MG63 (cell line): ENCODE measurements around the gene OR6N1. TPM values are rescaled to one million over a fixed set of nuclear protein-coding genes. Genes with fewer than 3 reads are reported as not detected.

Experiments used
- DNase-seq: peaks from one replicate; pipeline ENCODE4 v3.0.0-alpha.2; 2020
- H3K27me3 ChIP-seq: fragments of 250-450 bp; sonication (Bioruptor Pico); 2 replicates; pipeline ENCODE4 v1.5.1; 2020; ENCODE audit warnings: mild to moderate bottlenecking, moderate library complexity
- H3K36me3 ChIP-seq: fragments of 250-450 bp; sonication (Bioruptor Pico); 2 replicates; pipeline ENCODE4 v1.5.1; 2020; ENCODE audit warnings: mild to moderate bottlenecking, moderate library complexity
- H3K4me3 ChIP-seq: fragments of 250-450 bp; sonication (Bioruptor Pico); 2 replicates; pipeline ENCODE4 v1.5.1; 2020; ENCODE audit warnings: mild to moderate bottlenecking, moderate library complexity
- H3K9me3 ChIP-seq: fragments of 250-450 bp; sonication (Bioruptor Pico); 2 replicates; pipeline ENCODE4 v1.5.1; 2020; ENCODE audit warnings: mild to moderate bottlenecking, moderate library complexity
- total RNA-seq: library from RNA; depleted of rRNA; stranded (reverse); fragments of >200 nt; shearing (Covaris generic); gene quantifications from 2 replicates; pipeline ENCODE4 v1.2.3, GENCODE V29; 2014; ENCODE audit warnings: low replicate concordance

Gene OR6N1
- total RNA-seq, 1 experiment from 2014 or later, result not detected

GRCh38 chr1:158798531-158798930, 26.5 kb upstream of the OR6N1 start:
- Histone ChIP-seq H3K9me3 (no peaks in the 10 kb centered on the region), H3K36me3 (no peaks in the 10 kb centered on the region), H3K4me3 (no peak overlapping the region), H3K27me3 (peaks cover 3% of the 10 kb centered on the region; the same call in 1 of the 2 replicates)
- no peak for DNase-seq

GRCh38 chr1:158794247-158794646, 22.3 kb upstream of the OR6N1 start:
- DNase-seq, result no peak

DNA sequence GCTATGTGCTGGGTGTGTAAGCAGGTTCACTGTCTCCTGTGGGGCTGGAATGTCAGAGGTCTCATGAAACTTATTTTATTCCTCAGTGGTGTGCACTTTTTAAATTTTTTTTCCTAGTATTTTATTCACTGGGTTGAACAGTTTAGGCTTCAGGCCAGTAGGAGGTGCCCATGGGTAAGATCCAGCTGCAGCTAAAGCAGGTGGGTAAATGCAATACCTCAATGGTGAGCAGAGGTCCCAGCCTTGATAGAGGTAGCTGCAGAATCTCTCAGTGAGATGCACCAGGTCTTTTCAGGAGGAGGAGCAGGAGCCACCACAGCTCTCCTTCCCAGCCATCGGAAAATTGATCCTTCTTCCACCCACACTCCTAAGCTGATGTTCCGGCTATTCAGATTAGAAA, 21.6 kb upstream of the OR6N1 start:
- no peak for DNase-seq
- H3K9me3 ChIP-seq, result no peaks in the 10 kb centered on the region
- H3K27me3 ChIP-seq, result no peaks in the 10 kb centered on the region
- no peak overlapping the region for H3K4me3 ChIP-seq
- no peaks in the 10 kb centered on the region for H3K36me3 ChIP-seq

More at GRCh38 chr1:158794247-158794646, 22.3 kb upstream of the OR6N1 start:
- H3K36me3 ChIP-seq, result no peaks in the 10 kb centered on the region
- H3K4me3 ChIP-seq, result no peak overlapping the region
- H3K27me3 ChIP-seq, result no peaks in the 10 kb centered on the region; the same call in 1 of the 2 replicates
- H3K9me3 ChIP-seq, result no peaks in the 10 kb centered on the region

- Histone ChIP-seq H3K36me3 (no peaks in the 10 kb centered on the region), H3K9me3 (no peaks in the 10 kb centered on the region), H3K27me3 (peaks cover 2% of the 10 kb centered on the region; the same call in 1 of the 2 replicates), H3K4me3 (no peak within 1 kb of the TSS)
- no peak for DNase-seq
Observed at GRCh38 chr1:158781104-158781503, 9.1 kb upstream of the OR6N1 start, which contains the start of gene OR6N2. Gene OR6N2 (minus strand): TSS chr1:158781204. CDS start chr1:158777635, 3,569 bp downstream.

- Histone ChIP-seq H3K4me3 (no peak within 1 kb of the TSS), H3K36me3 (no peaks in the 10 kb centered on the region), H3K9me3 (no peaks in the 10 kb centered on the region), H3K27me3 (no peaks in the 10 kb centered on the region; the same call in 1 of the 2 replicates)
- no peak for DNase-seq
Observed at GRCh38 chr1:158754420-158754819, 17.6 kb downstream of the OR6N1 start, which contains the start of gene OR6K6. Gene OR6K6 (plus strand): TSS chr1:158754720. CDS start chr1:158754888, 168 bp downstream.

- Histone ChIP-seq H3K4me3 (no peak overlapping the region), H3K9me3 (no peaks in the 10 kb centered on the region), H3K27me3 (no peaks in the 10 kb centered on the region; the same call in 1 of the 2 replicates), H3K36me3 (no peaks in the 10 kb centered on the region)
- DNase-seq, result no peak
Observed at GRCh38 chr1:158752155-158752712, 19.8 kb downstream of the OR6N1 start.

DNA sequence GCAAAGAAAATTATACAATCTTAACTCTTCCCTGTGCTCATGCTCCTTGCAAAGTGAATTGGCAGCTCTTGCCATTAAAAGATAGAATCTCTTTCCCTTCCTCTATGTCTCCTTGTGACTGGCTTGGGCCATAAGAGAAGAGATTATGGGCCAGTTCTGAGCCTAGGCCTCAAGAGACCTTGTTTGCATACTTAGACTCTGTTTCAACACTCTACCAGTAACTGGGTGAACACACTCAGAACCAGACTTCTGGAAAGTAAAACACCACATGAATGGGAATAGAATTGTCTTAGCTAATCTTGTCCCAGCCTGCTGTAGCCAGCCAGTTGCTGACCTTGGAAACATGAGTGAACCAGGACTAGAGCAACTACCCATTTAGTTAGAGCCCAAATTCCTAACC, 36.1 kb downstream of the OR6N1 start:
- no peaks in the 10 kb centered on the region for H3K9me3 ChIP-seq

GRCh38 chr1:158732524-158732923, 39.5 kb downstream of the OR6N1 start:
- DNase-seq, result no peak
- Histone ChIP-seq H3K4me3 (no peak overlapping the region), H3K9me3 (no peaks in the 10 kb centered on the region), H3K27me3 (peaks cover 3% of the 10 kb centered on the region; the same call in 1 of the 2 replicates), H3K36me3 (no peaks in the 10 kb centered on the region)

More for the DNA sequence above, 36.1 kb downstream of the OR6N1 start:
- Histone ChIP-seq H3K4me3 (no peak overlapping the region), H3K36me3 (no peaks in the 10 kb centered on the region), H3K27me3 (0 out of 2 replicates have a peak, but pooled peaks cover 2% of the 10 kb centered on the region)
- DNase-seq, result no peak

DNA sequence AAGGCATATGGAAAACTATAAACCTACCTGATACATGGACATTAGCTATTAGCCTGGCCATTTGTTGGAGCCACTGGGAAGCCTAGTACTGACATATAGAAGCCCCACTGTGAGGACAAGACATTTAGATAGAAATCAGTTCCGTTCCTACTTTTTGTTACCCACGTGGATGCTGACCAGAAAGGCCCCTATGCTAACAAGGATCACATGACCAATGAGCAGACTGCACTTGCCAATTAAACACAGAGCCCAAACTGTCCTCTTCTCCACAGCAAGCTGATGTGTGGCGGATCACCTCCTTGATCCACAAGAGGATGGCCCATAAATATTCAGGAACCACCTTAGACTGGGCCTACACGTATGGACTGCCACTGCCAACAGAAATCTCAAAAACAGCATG, 40.3 kb downstream of the OR6N1 start:
- no peaks in the 10 kb centered on the region for H3K36me3 ChIP-seq

DNA sequence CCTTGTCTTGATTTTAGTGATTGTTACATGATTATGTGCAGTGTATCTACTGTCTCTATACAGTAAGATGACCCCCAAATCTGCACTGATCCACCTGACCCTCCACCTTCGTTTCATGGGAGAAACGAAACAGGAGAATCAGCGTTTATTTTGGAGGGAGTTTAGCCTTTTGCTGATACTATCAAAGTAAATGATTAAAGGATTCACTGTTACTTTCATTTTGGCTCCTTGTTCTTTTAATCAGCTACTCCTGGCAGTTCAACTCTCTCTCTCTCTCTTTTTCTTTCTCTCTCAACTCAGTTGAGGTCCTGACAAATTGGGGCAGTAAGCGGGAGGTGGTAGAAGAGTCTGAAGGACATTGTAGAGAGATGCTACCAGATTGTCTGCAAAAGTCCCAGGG, 41.5 kb downstream of the OR6N1 start:
- Histone ChIP-seq H3K4me3 (no peak overlapping the region), H3K36me3 (no peaks in the 10 kb centered on the region), H3K9me3 (no peaks in the 10 kb centered on the region), H3K27me3 (peaks cover 8% of the 10 kb centered on the region)
- no peak for DNase-seq

More for the DNA sequence above, 40.3 kb downstream of the OR6N1 start:
- H3K9me3 ChIP-seq, result no peaks in the 10 kb centered on the region
- H3K4me3 ChIP-seq, result no peak overlapping the region
- peaks cover 3% of the 10 kb centered on the region; the same call in 1 of the 2 replicates for H3K27me3 ChIP-seq
- DNase-seq, result no peak

GRCh38 chr1:158728510-158729225, 43.3 kb downstream of the OR6N1 start:
- Histone ChIP-seq H3K36me3 (no peaks in the 10 kb centered on the region), H3K9me3 (no peaks in the 10 kb centered on the region), H3K27me3 (peaks cover 13% of the 10 kb centered on the region), H3K4me3 (no peak overlapping the region)
- DNase-seq, result no peak

DNA sequence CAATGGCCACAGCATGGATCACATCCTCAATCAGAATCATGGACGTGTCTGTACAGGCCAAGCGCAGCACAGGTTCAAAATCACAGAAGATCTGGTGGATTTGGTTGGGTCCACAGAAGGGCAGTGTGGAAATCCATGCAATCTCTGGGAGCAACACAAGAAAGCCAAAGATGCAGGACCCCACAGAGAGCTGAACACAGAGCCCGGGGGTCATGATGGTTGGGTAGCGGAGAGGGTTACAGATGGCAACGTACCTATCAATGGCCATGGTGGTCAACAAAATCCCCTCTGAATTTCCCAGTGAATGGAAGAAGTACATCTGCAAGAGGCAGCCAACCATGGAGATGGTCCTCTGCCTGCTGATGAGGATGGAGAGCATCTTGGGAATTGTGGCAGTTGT, 47.6 kb downstream of the OR6N1 start:
- no peaks in the 10 kb centered on the region for H3K9me3 ChIP-seq
- no peaks in the 10 kb centered on the region for H3K36me3 ChIP-seq
- no peak overlapping the region for H3K4me3 ChIP-seq
- H3K27me3 ChIP-seq, result peaks cover 13% of the 10 kb centered on the region
- DNase-seq, result no peak

- H3K9me3 ChIP-seq, result no peaks in the 10 kb centered on the region
- no peak for DNase-seq
- peaks cover 6% of the 10 kb centered on the region; the same call in 1 of the 2 replicates for H3K27me3 ChIP-seq
- no peak within 1 kb of the TSS for H3K4me3 ChIP-seq
- no peaks in the 10 kb centered on the region for H3K36me3 ChIP-seq
Observed at GRCh38 chr1:158720620-158721019, 51.4 kb downstream of the OR6N1 start, which contains the start of gene OR6K3. Gene OR6K3 (minus strand): TSS chr1:158720720. CDS start chr1:158718115, 2,605 bp downstream.

DNA sequence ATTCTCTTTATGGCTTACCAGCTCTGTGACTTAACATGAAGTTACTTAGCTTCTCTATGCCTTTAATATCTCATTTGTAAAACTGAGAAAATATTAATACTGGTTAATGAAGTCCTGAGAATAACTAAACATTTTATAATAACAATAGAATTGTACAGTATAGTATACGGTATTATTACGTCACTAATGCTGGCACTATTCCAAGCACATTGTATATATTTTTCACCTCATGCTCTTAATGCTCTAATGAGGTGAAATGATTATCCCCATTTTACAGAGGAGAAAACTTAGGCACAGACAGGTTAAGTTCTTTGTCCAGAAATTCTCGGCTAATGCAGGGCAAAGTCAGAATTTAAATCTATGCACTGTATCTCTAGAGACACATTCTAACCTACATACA, 52.3 kb downstream of the OR6N1 start:
- no peak overlapping the region for H3K4me3 ChIP-seq
- no peak for DNase-seq
- H3K9me3 ChIP-seq, result no peaks in the 10 kb centered on the region
- 0 out of 2 replicates have a peak, but pooled peaks cover 2% of the 10 kb centered on the region for H3K27me3 ChIP-seq
- H3K36me3 ChIP-seq, result no peaks in the 10 kb centered on the region

DNA sequence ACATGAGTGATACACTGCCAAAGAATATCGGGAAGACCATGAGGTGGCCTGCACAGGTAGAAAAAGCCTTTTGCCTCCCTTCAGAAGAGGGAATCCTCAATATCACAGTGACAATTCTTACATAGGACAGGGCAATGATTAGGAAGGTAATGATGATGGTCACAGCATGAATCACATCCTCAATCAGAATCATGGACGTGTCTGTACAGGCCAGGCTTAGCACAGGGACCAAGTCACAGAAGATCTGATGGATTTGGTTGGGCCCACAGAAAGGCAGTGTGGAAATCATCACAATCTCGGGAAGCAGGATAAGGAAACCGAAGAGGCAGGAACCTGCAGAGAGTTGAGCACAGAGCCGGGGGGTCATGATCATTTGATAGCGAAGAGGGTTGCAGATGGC, 54.7 kb downstream of the OR6N1 start:
- Histone ChIP-seq H3K27me3 (no peaks in the 10 kb centered on the region; the same call in 1 of the 2 replicates), H3K36me3 (no peaks in the 10 kb centered on the region), H3K4me3 (no peak overlapping the region), H3K9me3 (no peaks in the 10 kb centered on the region)
- no peak for DNase-seq

DNA sequence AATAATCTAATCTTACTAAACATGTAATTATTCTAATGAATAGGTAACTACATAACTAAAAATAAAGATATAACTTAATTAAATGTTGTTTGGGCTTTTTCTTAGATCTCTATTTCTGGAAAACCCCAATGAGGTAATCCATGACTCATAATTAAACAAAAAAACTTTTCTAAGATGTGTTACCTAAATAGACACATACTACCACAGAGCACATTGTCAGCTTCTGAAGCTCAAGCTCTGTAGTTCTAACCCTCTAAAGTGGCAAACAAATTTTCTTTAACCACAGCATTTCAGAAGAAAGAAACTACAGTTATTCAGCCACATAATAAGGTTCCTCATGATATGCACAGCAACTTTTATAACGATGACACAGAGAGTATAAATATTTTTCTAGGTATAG, 55.7 kb downstream of the OR6N1 start:
- DNase-seq, result no peak
- H3K4me3 ChIP-seq, result no peak overlapping the region
- no peaks in the 10 kb centered on the region for H3K36me3 ChIP-seq
- H3K9me3 ChIP-seq, result no peaks in the 10 kb centered on the region
- H3K27me3 ChIP-seq, result no peaks in the 10 kb centered on the region; the same call in 1 of the 2 replicates

DNA sequence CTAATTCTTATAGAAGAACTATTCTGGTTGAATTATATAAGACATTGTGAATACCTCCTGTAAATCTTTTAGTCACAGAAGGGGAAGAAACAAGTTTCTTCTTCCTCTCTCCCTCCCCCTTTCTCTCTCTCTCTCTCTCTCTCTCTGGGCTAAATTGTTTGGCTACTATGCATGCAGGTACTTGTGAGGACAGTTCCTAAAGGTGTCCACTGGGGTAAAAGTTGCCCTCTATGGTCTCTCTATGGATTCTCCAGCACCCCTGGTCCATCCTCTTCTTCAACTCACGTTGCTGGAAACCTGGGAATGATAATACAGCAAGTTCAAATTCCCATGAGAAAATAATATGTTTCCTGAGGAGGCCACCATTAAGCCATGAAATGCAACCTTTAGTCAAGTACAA, 57.2 kb downstream of the OR6N1 start:
- no peak for DNase-seq
- Histone ChIP-seq H3K27me3 (no peaks in the 10 kb centered on the region; the same call in 1 of the 2 replicates), H3K4me3 (no peak overlapping the region), H3K9me3 (no peaks in the 10 kb centered on the region), H3K36me3 (no peaks in the 10 kb centered on the region)
